Measurements from ENCODE around the gene EMILIN1.

The EMILIN1 gene

DNA sequence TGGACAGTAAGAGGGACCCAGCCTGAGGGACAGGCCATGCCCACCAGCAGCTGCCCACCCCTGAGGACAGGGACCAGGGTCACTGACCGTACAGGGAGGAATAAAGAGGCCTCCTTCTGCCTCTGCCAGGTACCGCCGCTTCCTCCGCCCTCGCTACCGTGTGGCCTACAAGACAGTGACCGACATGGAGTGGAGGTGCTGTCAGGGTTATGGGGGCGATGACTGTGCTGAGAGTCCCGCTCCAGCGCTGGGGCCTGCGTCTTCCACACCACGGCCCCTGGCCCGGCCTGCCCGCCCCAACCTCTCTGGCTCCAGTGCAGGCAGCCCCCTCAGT lies 2.2 kb downstream of the EMILIN1 start:
- no peak for DNase-seq (ENCODE audit: low spot score)

DNA sequence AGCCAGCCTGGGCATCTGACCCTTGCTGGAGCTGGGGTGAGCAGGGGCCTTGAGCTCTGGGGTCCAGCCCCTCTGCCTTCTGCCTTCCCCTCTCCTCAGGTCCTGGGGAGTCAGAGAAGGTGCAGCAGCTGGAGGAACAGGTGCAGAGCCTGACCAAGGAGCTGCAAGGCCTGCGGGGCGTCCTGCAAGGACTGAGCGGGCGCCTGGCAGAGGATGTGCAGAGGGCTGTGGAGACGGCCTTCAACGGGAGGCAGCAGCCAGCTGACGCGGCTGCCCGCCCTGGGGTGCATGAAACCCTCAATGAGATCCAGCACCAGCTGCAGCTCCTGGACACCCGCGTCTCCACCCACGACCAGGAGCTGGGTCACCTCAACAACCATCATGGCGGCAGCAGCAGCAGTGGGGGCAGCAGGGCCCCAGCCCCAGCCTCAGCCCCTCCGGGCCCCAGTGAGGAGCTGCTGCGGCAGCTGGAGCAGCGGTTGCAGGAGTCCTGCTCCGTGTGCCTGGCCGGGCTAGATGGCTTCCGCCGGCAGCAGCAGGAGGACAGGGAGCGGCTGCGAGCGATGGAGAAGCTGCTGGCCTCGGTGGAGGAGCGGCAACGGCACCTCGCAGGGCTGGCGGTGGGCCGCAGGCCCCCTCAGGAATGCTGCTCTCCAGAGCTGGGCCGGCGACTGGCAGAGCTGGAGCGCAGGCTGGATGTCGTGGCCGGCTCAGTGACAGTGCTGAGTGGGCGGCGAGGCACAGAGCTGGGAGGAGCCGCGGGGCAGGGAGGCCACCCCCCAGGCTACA lies 3.8 kb downstream of the EMILIN1 start:
- no peak for DNase-seq (ENCODE audit: low spot score)

DNA sequence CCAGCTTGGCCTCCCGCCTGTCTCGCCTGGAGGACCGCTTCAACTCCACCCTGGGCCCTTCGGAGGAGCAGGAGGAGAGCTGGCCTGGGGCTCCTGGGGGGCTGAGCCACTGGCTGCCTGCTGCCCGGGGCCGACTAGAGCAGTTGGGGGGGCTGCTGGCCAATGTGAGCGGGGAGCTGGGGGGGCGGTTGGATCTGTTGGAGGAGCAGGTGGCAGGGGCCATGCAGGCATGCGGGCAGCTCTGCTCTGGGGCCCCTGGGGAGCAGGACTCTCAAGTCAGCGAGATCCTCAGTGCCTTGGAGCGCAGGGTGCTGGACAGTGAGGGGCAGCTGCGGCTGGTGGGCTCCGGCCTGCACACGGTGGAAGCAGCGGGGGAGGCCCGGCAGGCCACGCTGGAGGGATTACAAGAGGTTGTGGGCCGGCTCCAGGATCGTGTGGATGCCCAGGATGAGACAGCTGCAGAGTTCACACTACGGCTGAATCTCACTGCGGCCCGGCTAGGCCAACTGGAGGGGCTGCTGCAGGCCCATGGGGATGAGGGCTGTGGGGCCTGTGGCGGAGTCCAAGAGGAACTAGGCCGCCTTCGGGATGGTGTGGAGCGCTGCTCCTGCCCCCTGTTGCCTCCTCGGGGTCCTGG lies 4.5 kb downstream of the EMILIN1 start:
- no peak for DNase-seq (ENCODE audit: low spot score)

DNA sequence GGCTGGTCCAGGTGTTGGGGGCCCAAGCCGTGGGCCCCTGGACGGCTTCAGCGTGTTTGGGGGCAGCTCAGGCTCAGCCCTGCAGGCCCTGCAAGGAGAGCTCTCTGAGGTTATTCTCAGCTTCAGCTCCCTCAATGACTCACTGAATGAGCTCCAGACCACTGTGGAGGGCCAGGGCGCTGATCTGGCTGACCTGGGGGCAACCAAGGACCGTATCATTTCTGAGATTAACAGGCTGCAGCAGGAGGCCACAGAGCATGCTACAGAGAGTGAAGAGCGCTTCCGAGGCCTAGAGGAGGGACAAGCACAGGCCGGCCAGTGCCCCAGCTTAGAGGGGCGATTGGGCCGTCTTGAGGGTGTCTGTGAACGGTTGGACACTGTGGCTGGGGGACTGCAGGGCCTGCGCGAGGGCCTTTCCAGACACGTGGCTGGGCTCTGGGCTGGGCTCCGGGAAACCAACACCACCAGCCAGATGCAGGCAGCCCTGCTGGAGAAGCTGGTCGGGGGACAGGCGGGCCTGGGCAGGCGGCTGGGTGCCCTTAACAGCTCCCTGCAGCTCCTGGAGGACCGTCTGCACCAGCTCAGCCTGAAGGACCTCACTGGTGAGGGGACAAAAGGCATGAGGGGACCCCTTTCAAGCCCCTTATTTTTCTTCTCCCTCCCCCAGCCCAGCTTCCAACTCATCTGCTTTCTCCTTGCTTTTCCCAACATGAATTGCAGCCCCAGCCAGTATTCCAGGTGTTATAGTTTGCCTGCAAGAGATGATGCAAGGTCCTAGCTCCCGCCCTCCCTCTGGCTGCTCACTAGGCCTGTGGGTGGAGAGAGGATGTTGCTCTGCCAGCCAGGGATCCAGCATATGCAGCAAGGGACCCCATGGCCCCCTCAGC lies 5.2 kb downstream of the EMILIN1 start:
- no peak for DNase-seq (ENCODE audit: low spot score)

DNA sequence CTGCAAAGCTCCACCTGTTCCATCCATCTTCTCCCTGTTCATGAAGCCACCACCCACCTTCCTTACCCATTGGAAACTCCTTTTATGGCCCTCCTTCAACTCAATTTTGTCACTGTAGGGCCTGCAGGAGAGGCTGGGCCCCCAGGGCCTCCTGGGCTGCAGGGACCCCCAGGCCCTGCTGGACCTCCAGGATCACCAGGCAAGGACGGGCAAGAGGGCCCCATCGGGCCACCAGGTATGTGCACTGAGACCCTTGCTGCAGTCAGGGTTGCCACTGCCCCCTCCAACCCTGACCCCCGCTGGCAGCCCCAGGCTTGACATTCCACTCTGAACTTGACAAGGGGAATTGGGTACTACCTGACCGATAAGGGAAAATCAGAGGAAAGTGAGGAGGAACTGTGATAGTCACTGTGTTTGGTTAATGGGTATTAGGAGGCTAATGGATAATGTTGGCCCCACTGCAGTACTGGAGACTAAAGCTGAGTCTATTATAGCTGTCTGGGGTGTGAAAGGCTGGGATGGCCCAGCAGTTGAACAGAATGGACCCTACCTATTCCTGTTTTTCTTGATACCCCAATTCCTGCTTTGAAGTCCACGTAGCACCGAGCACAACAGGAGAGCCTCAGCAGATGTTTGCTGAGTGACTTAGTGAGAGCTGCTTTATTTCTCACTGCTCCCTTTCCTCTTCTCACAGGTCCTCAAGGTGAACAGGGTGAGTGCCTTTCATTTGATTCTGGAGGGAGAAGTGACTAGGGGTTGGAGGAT lies 6.1 kb downstream of the EMILIN1 start:
- no peak for DNase-seq (ENCODE audit: low spot score)

DNA sequence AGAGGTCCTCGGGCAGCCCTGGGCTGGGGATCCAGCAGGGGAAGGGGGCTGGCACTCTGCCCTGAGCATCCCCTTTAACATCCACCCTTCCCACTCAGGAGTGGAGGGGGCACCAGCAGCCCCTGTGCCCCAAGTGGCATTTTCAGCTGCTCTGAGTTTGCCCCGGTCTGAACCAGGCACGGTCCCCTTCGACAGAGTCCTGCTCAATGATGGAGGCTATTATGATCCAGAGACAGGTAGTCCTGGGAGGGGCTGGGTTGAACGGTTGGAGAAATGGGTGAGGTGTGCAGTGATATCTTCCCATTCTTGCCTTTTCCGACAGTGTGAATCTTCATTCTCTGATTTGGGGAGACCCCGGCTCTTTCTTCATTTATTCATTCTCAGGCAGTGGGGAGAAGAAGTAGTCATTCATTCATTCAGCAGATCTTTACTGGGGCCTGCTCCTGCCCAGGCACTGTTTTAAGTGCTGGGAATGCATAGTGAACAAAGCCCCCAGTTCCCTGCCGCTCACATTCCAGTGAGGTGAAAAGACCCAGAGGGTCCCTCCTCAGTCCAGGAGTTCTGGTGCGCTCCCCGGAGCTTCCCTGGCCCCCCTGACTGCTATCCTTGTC lies 6.8 kb downstream of the EMILIN1 start:
- no peak for DNase-seq (ENCODE audit: low spot score)

DNA sequence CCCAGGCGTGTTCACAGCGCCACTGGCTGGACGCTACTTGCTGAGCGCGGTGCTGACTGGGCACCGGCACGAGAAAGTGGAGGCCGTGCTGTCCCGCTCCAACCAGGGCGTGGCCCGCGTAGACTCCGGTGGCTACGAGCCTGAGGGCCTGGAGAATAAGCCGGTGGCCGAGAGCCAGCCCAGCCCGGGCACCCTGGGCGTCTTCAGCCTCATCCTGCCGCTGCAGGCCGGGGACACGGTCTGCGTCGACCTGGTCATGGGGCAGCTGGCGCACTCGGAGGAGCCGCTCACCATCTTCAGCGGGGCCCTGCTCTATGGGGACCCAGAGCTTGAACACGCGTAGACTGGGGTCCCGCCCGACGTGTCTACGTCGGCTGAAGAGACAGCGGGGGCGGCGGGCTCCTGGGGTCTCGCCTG lies 7.3 kb downstream of the EMILIN1 start:
- peak; percentile 57 for DNase-seq (ENCODE audit: low spot score)

DNA sequence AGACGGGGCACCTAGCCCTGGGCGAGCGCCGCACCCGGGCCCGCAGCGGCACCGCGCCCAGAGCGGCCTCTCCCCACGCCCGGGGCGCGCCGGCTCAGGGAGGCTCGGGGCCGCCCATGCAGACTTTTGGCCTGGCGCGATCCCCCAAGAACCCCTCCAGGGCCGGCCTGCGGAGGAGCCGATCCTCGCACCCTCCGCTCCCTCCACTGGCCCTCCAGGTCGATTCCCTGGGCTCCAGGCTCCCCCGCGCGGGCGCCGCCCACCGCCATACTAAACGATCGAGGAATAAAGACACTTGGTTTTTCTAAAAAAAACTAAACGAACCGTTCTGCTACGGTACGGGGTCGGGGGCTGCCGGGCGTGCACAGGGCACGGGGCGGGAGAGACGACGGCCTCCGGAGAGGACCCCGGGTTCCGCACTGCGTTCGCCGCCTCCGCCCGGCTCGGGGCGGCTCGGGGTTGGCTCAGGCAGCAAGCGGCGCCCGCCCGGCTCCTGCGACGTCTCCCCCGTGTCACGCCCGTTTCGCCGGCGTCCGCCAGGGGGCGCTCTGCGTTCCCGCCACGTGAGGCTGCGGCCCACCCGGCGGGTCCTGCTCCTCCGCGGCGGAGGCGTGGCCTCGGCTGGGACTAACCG lies 7.8 kb downstream of the EMILIN1 start:
- peak; percentile 99 for DNase-seq (ENCODE audit: low spot score)

DNA sequence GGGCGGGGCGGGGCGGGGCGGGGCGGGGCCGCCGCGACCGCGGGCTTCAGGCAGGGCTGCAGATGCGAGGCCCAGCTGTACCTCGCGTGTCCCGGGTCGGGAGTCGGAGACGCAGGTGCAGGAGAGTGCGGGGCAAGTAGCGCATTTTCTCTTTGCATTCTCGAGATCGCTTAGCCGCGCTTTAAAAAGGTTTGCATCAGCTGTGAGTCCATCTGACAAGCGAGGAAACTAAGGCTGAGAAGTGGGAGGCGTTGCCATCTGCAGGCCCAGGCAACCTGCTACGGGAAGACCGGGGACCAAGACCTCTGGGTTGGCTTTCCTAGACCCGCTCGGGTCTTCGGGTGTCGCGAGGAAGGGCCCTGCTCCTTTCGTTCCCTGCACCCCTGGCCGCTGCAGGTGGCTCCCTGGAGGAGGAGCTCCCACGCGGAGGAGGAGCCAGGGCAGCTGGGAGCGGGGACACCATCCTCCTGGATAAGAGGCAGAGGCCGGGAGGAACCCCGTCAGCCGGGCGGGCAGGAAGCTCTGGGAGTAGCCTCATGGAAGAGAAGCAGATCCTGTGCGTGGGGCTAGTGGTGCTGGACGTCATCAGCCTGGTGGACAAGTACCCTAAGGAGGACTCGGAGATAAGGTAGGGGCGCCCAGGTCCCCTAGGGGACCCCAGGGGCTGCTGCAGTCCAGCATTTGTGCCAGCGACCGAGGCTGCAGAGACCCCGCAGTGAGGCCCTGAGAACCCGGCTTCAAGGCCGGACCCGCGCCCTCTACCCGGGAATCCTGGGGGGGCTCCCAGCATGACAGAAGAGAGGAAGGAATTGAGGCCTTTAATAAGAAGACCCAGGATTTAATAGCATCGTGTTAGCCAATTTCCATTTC lies 8.5 kb downstream of the EMILIN1 start, which contains the start of gene KHK:
Gene KHK (plus strand): TSS at position 49 of the 870 bp plus-strand sequence. CDS start 488 bp downstream, at position 537.
- DNase-seq (ENCODE audit: low spot score) = peak; percentile 76

DNA sequence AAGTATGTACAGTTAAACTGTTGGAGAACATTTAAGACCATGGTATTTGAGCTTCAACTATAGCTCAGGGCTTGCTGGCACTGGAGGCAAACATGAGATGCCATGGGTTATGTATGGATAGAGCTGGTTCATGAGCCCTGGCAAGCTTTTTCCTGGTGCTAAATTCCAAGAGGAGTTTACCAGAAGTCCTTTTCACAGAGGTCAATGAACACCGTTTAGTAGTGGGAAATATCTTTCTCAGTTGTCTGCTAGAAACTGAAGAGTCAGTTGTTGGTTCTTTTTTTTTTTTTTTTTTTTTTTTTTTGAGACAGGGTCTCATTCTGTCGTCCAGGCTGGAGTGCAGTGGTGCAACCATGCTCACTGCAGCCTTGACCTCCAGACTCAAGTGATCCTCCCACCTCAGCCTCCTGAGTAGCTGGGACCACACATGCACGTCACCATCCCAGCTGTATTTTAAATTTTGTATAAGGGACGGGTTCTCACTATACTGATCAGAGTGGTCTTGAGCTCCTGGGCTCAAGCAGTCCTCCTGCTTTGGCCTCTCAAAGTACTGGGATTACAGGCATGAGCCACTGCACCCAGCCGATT lies 9.5 kb downstream of the EMILIN1 start:
- DNase-seq (ENCODE audit: low spot score) = no peak

DNA sequence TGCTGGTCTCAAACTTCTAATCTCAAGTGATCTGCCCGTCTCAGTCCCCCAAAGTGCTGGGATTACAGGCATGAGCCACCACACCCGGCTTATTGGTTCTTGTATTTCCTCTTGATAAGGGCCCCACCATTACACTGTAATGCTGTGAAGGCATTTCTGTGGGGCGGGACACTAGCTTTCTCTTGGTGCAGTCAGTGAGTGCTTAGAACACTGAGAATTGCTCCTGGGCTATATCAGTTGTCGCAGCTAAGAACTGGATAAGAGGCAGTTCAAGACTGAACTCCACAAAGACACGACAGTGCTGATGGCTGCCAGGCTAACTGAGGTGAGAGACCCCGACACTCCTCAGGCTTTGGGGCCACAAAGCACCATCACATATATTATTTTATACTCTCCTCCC lies 10.2 kb downstream of the EMILIN1 start:
- DNase-seq (ENCODE audit: low spot score) = no peak

DNA sequence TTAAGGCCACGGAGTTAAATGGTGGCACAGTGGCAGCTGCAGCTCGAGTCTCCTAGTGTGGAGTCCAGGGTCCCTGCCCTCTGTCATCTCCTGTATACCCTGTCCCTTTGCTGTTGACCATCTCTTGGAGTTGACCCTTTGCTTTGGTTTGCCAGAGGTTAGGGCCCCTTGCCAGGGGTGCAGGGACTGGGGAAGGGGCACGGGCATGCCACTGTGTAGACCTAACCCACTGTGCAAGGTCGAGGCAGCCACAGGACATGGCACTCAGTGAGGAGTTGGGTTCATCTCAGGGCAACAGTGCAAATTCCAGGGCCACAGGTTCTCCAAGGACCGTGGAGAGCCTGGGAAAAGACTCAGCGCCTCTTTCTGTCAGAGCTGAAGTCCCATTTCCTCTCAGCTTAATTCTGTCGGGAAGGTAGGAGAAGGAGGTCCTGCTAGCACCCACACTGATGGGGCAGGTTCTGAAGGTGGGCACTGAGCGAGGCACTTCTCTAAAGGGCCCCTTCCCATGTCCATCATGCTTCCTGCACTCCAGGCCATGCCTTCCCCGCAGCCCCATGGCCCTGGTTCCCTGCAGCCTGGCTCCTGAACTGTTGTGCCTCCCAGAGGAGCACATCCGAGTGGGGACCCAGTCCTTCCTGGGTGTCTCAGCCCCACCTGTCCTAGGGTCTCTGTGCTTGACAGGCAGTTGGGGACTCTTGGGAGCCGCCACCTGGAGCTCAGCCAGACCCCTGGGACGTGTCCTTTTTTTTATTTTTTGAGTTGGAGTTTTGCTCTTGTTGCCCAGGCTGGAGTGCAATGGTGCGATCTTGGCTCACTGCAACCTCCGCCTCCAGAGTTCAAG lies 10.9 kb downstream of the EMILIN1 start:
- DNase-seq (ENCODE audit: low spot score) = no peak

DNA sequence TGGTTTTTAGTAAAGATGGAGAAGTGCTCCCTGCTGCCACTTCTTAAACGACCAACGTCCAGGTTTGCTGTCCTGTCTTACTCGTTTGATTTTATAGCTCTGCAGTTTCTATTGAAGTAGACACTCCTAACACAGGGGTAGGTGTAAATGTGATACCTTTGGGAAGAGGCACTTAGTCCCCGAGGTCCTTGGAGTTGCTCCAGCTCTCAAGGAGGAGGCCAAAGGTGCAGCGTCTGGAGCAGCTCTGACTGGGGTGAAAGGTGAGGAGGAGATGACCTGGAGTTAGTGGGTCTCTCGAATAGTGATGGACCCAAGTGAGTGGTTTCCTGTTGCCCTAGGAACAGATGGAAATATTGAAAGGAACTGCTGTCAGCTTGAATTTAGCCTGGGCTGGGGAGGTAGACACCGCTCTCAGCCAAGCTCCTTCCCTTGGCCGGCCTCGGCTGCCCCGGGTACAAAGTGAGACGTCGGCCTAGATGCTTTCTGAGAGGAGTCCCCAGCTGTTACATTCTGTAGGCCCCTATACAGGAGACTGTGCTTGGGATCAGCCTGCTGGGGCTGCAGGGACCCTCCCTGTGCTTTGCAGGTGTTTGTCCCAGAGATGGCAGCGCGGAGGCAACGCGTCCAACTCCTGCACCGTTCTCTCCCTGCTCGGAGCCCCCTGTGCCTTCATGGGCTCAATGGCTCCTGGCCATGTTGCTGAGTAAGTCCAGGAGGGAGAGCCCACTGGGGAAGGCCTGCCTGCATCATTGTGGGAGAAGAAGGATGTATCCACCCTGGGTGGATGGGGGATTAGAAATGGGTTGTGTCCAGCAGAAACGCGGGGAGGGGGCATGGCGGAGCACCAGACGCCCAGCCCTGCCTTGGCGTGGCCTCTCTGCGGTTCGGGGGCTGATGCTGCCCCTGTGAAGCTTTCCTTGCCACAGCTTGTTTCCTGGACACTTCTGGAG lies 13.6 kb downstream of the EMILIN1 start:
- no peak for DNase-seq (ENCODE audit: low spot score)

DNA sequence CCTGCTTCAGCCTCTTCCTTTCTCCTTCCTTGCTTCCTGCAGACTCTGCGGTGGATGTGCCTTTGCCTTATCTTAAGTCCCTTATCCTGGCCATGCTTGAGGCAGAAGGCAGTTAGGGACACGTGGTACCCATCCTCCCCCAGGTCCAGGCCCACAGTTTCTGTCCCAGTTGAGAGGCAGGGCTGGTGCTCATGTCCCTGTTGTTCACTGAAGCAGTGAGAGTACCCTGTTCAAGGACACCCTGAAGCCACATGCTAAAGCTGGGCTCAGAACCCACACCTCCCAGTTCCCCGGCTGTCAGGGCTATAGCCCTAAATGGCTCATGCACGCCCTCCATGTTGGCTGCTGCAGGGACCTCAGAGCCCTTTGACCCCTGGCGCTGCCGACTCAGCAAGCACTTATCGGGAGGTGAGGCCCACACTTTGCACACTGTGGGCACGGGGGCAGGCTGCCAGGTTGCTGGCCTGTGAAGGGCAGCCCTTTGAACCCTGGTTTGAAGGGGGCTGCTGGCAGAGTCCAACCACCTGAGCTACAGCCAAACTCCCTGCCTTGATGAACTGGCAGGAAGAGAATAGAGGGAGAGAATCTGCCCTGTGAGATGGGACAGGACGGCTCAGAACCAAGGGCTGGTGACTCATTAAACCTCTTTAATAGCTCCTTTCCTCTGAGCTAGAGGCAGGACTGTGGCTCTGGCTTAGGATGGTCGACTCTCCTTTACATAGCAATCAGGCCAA lies 14.4 kb downstream of the EMILIN1 start:
- DNase-seq (ENCODE audit: low spot score) = no peak

DNA sequence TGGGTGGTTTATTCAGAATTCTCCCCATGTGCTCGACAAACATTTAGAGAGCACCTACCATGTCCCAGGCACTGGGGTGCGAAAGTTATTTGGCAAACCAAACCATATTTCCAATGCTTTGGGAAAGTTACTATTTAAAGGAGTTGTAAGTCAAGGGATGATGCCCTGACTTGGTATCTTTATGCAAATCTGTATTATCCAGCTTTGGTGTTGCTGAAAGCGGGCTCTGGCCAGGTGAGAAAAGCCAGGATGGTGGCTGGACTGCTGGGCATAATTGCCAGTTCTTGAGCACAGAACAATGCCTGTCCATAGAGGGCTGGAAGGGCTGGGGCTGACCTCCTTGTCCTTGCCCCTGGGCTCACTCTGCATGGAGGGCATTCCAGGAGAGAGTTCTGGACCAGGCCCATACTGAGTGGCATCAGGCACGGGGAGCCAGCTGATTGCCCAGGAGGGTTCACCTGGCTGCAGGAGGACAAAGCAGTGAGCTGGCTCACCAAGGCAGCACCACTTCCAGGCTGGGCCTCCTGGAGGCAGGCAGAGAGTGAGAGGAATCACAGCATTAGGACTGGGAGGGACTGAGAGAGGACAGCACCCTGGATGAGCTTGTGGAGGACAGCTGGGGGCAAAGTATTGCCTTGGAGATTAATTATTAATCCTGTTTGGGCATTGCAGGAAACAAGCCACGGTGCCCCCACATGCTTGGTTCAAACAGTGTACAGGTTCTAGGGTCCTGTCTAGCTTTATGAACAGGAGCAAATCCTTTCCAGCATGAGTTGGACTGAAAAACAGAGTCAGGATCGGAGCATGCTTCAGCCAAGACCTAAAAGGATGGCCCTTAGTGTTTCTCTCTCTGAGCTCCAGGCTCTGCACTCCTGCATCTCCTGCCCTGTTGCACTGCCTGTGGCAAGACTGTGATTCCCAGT lies 15.3 kb downstream of the EMILIN1 start:
- no peak for DNase-seq (ENCODE audit: low spot score)
